H1 (cell line): ENCODE data around the gene ZNF385D. TPM values are rescaled to one million over a fixed set of nuclear protein-coding genes. Genes with fewer than 3 reads are reported as not detected.

ENCODE experiments used
- ASH2L ChIP-seq: fragments of 200-600, 300-600 bp; sonication (generic); IDR thresholded peaks from one replicate; pipeline ENCODE4 v1.7.1; 2017; ENCODE audit warnings: low read length
- CHD2 ChIP-seq: IDR thresholded peaks from 2 replicates; pipeline ENCODE4 v1.6.1; 2012; ENCODE audit warnings: low read length, improper control_type of control experiment
- CREB1 ChIP-seq: IDR thresholded peaks from 2 replicates; pipeline ENCODE4 v1.6.1; 2012; ENCODE audit warnings: inconsistent platforms
- JUND ChIP-seq: IDR thresholded peaks from 2 replicates; pipeline ENCODE4 v1.6.1; 2011; ENCODE audit warnings: mild to moderate bottlenecking, improper control_type of control experiment, low read length
- polyA plus RNA-seq, 7 experiments: library from polyadenylated mRNA; depleted of rRNA in 3 of 7; stranded (reverse) in 5 of 7; unstranded in 2 of 7; fragments of >200 nt in 5 of 7; fragments of 200-250 nt in 2 of 7; gene quantifications; 1 replicate in 5 of 7; 2 replicates in 1 of 7; 4 replicates in 1 of 7; pipeline versions ENCODE4 v1.2.1 to v1.2.3, GENCODE V29; 2011 to 2013; ENCODE audit warnings: missing spikeins in 2 of 7, mixed read lengths in 2 of 7
- total RNA-seq: library from RNA; stranded (reverse); fragmentation: NEBNext Ultra II Directional; extraction: Animal tissue kit (Norgen Biotek cat#: 25700); gene quantifications from 2 replicates; pipeline ENCODE4 v1.2.1, GENCODE V29; 2021
- TF ChIP-seq, protein P1 (sequence below): fragments of 300-600 bp; sonication (generic); IDR thresholded peaks from 2 replicates; pipeline ENCODE4 v1.7.1; 2012; ENCODE audit warnings: low read length, moderate library complexity, mild to moderate bottlenecking, inconsistent platforms; ENCODE audit not compliant: insufficient replicate concordance

Gene ZNF385D
- total and polyA plus RNA-seq, 2 of the 8 experiments (the other 6 are each of a cell fraction or from before 2014, with no cell fraction given), result 5.9 to 10.8 TPM

DNA sequence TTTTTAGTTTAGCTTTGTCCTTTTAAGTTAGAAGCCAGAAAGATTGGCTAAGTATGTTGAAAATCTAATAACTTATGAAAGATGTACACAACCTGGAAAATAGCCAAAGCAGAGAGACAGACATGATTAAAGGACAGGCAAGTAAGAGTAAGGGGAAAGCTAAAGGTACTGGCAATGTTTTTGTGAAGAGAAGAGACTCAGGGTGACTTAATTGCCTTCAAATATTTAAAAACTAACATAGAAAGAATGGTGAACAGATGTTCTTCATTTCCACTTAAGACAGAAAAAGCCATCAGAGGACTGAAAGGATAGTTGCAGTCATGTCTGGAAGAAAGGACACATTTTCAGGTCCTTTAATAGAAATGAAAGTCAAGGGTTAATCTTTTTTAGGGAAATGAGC is 68.8 kb downstream of the ZNF385D start (continued):
- TF ChIP-seq, protein P1, sequence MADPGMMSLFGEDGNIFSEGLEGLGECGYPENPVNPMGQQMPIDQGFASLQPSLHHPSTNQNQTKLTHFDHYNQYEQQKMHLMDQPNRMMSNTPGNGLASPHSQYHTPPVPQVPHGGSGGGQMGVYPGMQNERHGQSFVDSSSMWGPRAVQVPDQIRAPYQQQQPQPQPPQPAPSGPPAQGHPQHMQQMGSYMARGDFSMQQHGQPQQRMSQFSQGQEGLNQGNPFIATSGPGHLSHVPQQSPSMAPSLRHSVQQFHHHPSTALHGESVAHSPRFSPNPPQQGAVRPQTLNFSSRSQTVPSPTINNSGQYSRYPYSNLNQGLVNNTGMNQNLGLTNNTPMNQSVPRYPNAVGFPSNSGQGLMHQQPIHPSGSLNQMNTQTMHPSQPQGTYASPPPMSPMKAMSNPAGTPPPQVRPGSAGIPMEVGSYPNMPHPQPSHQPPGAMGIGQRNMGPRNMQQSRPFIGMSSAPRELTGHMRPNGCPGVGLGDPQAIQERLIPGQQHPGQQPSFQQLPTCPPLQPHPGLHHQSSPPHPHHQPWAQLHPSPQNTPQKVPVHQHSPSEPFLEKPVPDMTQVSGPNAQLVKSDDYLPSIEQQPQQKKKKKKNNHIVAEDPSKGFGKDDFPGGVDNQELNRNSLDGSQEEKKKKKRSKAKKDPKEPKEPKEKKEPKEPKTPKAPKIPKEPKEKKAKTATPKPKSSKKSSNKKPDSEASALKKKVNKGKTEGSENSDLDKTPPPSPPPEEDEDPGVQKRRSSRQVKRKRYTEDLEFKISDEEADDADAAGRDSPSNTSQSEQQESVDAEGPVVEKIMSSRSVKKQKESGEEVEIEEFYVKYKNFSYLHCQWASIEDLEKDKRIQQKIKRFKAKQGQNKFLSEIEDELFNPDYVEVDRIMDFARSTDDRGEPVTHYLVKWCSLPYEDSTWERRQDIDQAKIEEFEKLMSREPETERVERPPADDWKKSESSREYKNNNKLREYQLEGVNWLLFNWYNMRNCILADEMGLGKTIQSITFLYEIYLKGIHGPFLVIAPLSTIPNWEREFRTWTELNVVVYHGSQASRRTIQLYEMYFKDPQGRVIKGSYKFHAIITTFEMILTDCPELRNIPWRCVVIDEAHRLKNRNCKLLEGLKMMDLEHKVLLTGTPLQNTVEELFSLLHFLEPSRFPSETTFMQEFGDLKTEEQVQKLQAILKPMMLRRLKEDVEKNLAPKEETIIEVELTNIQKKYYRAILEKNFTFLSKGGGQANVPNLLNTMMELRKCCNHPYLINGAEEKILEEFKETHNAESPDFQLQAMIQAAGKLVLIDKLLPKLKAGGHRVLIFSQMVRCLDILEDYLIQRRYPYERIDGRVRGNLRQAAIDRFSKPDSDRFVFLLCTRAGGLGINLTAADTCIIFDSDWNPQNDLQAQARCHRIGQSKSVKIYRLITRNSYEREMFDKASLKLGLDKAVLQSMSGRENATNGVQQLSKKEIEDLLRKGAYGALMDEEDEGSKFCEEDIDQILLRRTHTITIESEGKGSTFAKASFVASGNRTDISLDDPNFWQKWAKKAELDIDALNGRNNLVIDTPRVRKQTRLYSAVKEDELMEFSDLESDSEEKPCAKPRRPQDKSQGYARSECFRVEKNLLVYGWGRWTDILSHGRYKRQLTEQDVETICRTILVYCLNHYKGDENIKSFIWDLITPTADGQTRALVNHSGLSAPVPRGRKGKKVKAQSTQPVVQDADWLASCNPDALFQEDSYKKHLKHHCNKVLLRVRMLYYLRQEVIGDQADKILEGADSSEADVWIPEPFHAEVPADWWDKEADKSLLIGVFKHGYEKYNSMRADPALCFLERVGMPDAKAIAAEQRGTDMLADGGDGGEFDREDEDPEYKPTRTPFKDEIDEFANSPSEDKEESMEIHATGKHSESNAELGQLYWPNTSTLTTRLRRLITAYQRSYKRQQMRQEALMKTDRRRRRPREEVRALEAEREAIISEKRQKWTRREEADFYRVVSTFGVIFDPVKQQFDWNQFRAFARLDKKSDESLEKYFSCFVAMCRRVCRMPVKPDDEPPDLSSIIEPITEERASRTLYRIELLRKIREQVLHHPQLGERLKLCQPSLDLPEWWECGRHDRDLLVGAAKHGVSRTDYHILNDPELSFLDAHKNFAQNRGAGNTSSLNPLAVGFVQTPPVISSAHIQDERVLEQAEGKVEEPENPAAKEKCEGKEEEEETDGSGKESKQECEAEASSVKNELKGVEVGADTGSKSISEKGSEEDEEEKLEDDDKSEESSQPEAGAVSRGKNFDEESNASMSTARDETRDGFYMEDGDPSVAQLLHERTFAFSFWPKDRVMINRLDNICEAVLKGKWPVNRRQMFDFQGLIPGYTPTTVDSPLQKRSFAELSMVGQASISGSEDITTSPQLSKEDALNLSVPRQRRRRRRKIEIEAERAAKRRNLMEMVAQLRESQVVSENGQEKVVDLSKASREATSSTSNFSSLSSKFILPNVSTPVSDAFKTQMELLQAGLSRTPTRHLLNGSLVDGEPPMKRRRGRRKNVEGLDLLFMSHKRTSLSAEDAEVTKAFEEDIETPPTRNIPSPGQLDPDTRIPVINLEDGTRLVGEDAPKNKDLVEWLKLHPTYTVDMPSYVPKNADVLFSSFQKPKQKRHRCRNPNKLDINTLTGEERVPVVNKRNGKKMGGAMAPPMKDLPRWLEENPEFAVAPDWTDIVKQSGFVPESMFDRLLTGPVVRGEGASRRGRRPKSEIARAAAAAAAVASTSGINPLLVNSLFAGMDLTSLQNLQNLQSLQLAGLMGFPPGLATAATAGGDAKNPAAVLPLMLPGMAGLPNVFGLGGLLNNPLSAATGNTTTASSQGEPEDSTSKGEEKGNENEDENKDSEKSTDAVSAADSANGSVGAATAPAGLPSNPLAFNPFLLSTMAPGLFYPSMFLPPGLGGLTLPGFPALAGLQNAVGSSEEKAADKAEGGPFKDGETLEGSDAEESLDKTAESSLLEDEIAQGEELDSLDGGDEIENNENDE, result no peak
- TF ChIP-seq CREB1, result no peak
- TF ChIP-seq JUND, result no peak
- no peak for TF ChIP-seq CHD2
- TF ChIP-seq ASH2L, result no peak
